Activated naive CD8-positive, alpha-beta T cell treated with anti-CD3 and anti-CD28 coated beads, Interleukin-2, amount 10 ng/mL, durations not matched to agents 7 days and 5 days (primary cell): ENCODE measurements around the gene PACS1. TPM values are rescaled to one million over a fixed set of nuclear protein-coding genes. Genes with fewer than 3 reads are reported as not detected.

ENCODE experiments used
- ATAC-seq: fragments of 150-1000 bp; cut with Tn5 transposase; one replicate; pipeline ENCODE4 v1.10.0; 2021; ENCODE audit warnings: low read depth, moderate library complexity
- POLR2A ChIA-PET: fragments of 350-600 bp; sonication (Branson Sonifier 250); formaldehyde crosslinking; loops from one replicate; lab custom pipeline; 2021; ENCODE audit warnings: antibody characterized with exemption; lab: Charles Lee
- DNase-seq: peaks from one replicate; pipeline ENCODE4 v3.0.0; 2021
- H3K27ac Mint-ChIP-seq: one replicate; pipeline ENCODE4 v1.8.0; 2022; ENCODE audit warnings: mild to moderate bottlenecking, mixed read lengths
- H3K27me3 Mint-ChIP-seq: one replicate; pipeline ENCODE4 v1.8.0; 2022; ENCODE audit warnings: mild to moderate bottlenecking, moderate library complexity, mixed read lengths
- H3K36me3 Mint-ChIP-seq: one replicate; pipeline ENCODE4 v1.8.0; 2021; ENCODE audit warnings: mild to moderate bottlenecking, mixed read lengths
- H3K4me1 Mint-ChIP-seq: one replicate; pipeline ENCODE4 v1.8.0; 2021; ENCODE audit warnings: mixed read lengths
- H3K4me3 Mint-ChIP-seq: one replicate; pipeline ENCODE4 v1.8.0; 2022; ENCODE audit warnings: mild to moderate bottlenecking, moderate library complexity, mixed read lengths
- H3K9me3 Mint-ChIP-seq: one replicate; pipeline ENCODE4 v1.8.0; 2021; ENCODE audit warnings: mixed read lengths
- total RNA-seq, 2 experiments: library from RNA; stranded (reverse); gene quantifications; one replicate each; pipeline ENCODE4 v1.2.3, GENCODE V29; 2021

PACS1 gene
- total RNA-seq, 2 experiments from 2014 or later, result 138 to 162 TPM

- POLR2A ChIA-PET, result interaction anchor here (6.5 kb wide), 1 partner anchor 12 kb away, joined by 62 read pairs; the partner anchor contains the start of gene PACS1
- Mint-ChIP-seq H3K4me1 (peaks cover 24% of the 10 kb centered on the region), H3K27ac (peak overlapping the region; percentile 45), H3K36me3 (peaks cover 46% of the 10 kb centered on the region), H3K9me3 (no peaks in the 10 kb centered on the region), H3K27me3 (no peaks in the 10 kb centered on the region), H3K4me3 (no peak overlapping the region)
- ATAC-seq, result no peak
- DNase-seq, result no peak
Measured at GRCh38 chr11:66056501-66056900, 13.6 kb upstream of the PACS1 start.

GRCh38 chr11:66059966-66060680 lies 9.9 kb upstream of the PACS1 start:
- ATAC-seq (no peak), DNase-seq (no peak)
- Mint-ChIP-seq H3K4me3 (no peak overlapping the region), H3K9me3 (no peaks in the 10 kb centered on the region), H3K27ac (no peak overlapping the region), H3K4me1 (peaks cover 23% of the 10 kb centered on the region), H3K27me3 (no peaks in the 10 kb centered on the region), H3K36me3 (peaks cover 59% of the 10 kb centered on the region)
- POLR2A ChIA-PET, result no interaction called here

GRCh38 chr11:66061268-66061667 lies 8.8 kb upstream of the PACS1 start:
- Mint-ChIP-seq H3K9me3 (no peaks in the 10 kb centered on the region), H3K4me1 (peaks cover 24% of the 10 kb centered on the region), H3K27me3 (no peaks in the 10 kb centered on the region), H3K36me3 (peaks cover 60% of the 10 kb centered on the region), H3K4me3 (no peak overlapping the region), H3K27ac (no peak overlapping the region)
- ATAC-seq (no peak), DNase-seq (no peak)
- POLR2A ChIA-PET, result no interaction called here

GRCh38 chr11:66062408-66062807 lies 7.7 kb upstream of the PACS1 start:
- Mint-ChIP-seq H3K4me3 (no peak overlapping the region), H3K36me3 (peaks cover 64% of the 10 kb centered on the region), H3K27me3 (no peaks in the 10 kb centered on the region), H3K4me1 (peaks cover 34% of the 10 kb centered on the region), H3K9me3 (no peaks in the 10 kb centered on the region), H3K27ac (peak overlapping the region; percentile 60)
- ATAC-seq (no peak), DNase-seq (no peak)
- POLR2A ChIA-PET, result interaction anchor here (2.2 kb wide), 1 partner anchor 10 kb away, joined by 10 read pairs; the partner anchor contains the start of gene SF3B2

GRCh38 chr11:66063900-66064299 lies 6.2 kb upstream of the PACS1 start:
- DNase-seq (no peak), ATAC-seq (no peak)
- Mint-ChIP-seq H3K9me3 (no peaks in the 10 kb centered on the region), H3K36me3 (peaks cover 58% of the 10 kb centered on the region), H3K27me3 (no peaks in the 10 kb centered on the region), H3K4me1 (peaks cover 42% of the 10 kb centered on the region), H3K4me3 (no peak overlapping the region), H3K27ac (peak overlapping the region; percentile 17)
- POLR2A ChIA-PET, result interaction anchor here (2.2 kb wide), 1 partner anchor 11 kb away, joined by 10 read pairs; the partner anchor contains the start of gene SF3B2

GRCh38 chr11:66064571-66064970 lies 5.5 kb upstream of the PACS1 start:
- Mint-ChIP-seq H3K9me3 (no peaks in the 10 kb centered on the region), H3K36me3 (peaks cover 55% of the 10 kb centered on the region), H3K27me3 (no peaks in the 10 kb centered on the region), H3K4me1 (peaks cover 46% of the 10 kb centered on the region), H3K27ac (no peak overlapping the region), H3K4me3 (no peak overlapping the region)
- POLR2A ChIA-PET, result interaction anchor here (2.2 kb wide), 1 partner anchor 12 kb away, joined by 10 read pairs; the partner anchor contains the start of gene SF3B2
- ATAC-seq (no peak), DNase-seq (no peak)

GRCh38 chr11:66066751-66067150 lies 3.3 kb upstream of the PACS1 start:
- ATAC-seq (no peak), DNase-seq (no peak)
- POLR2A ChIA-PET, result interaction anchor here (0.6 to 6.9 kb wide), 3 partner anchors 8 to 249 kb away, joined by 3 to 62 read pairs (median 5); partner anchors contain the start of gene SF3B2
- no peaks in the 10 kb centered on the region for H3K27me3 Mint-ChIP-seq
- H3K4me1 Mint-ChIP-seq, result peaks cover 45% of the 10 kb centered on the region
- H3K4me3 Mint-ChIP-seq, result peak overlapping the region; percentile 17
- no peaks in the 10 kb centered on the region for H3K9me3 Mint-ChIP-seq
- peak overlapping the region; percentile 50 for H3K27ac Mint-ChIP-seq
- peaks cover 43% of the 10 kb centered on the region for H3K36me3 Mint-ChIP-seq

GRCh38 chr11:66067640-66068039 lies 2.4 kb upstream of the PACS1 start:
- Mint-ChIP-seq H3K9me3 (no peaks in the 10 kb centered on the region), H3K27me3 (no peaks in the 10 kb centered on the region), H3K4me1 (peaks cover 52% of the 10 kb centered on the region), H3K27ac (peak overlapping the region; percentile 69), H3K36me3 (peaks cover 41% of the 10 kb centered on the region), H3K4me3 (no peak overlapping the region)
- DNase-seq, result no peak
- no peak for ATAC-seq
- POLR2A ChIA-PET, result interaction anchor here (1.5 to 6.9 kb wide), 2 partner anchors 9 to 14 kb away, joined by 5 to 62 read pairs; partner anchors contain the start of gene SF3B2

- DNase-seq, result peak; percentile 76
- Mint-ChIP-seq H3K9me3 (no peaks in the 10 kb centered on the region), H3K27me3 (no peaks in the 10 kb centered on the region), H3K36me3 (peaks cover 38% of the 10 kb centered on the region), H3K4me3 (no peak overlapping the region), H3K27ac (peak overlapping the region; percentile 88), H3K4me1 (peaks cover 54% of the 10 kb centered on the region)
- ATAC-seq, result no peak
- POLR2A ChIA-PET, result interaction anchor here (0.9 to 6.9 kb wide), 5 partner anchors 10 to 59 kb away, joined by 3 to 62 read pairs (median 5); partner anchors contain the start of gene SF3B2
Measured at GRCh38 chr11:66068154-66068821, 1.8 kb upstream of the PACS1 start.

- H3K27me3 Mint-ChIP-seq, result no peaks in the 10 kb centered on the region
- H3K9me3 Mint-ChIP-seq, result no peaks in the 10 kb centered on the region
- peaks cover 33% of the 10 kb centered on the region for H3K36me3 Mint-ChIP-seq
- DNase-seq (peak; percentile 57), ATAC-seq (peak; percentile 1)
- POLR2A ChIA-PET, result interaction anchor here (0.8 to 6.9 kb wide), 6 partner anchors 11 to 58 kb away, joined by 3 to 62 read pairs (median 17); partner anchors contain the start of gene SF3B2
- peak overlapping the region; percentile 88 for H3K27ac Mint-ChIP-seq
- H3K4me3 Mint-ChIP-seq, result peak overlapping the region; percentile 76
- H3K4me1 Mint-ChIP-seq, result peaks cover 50% of the 10 kb centered on the region
Measured at GRCh38 chr11:66068923-66069714, 953 bp upstream of the PACS1 start.

GRCh38 chr11:66070604-66071380 lies 720 bp downstream of the PACS1 start:
- Mint-ChIP-seq H3K27ac (peak overlapping the region; percentile 87), H3K4me3 (peak overlapping the region; percentile 88), H3K9me3 (no peaks in the 10 kb centered on the region), H3K36me3 (peaks cover 26% of the 10 kb centered on the region), H3K27me3 (no peaks in the 10 kb centered on the region), H3K4me1 (peaks cover 54% of the 10 kb centered on the region)
- POLR2A ChIA-PET, result interaction anchor here (1.2 to 6.9 kb wide), 11 partner anchors 10 to 110 kb away, joined by 3 to 62 read pairs (median 10); partner anchors contain the start of genes BANF1, EIF1AD and SF3B2
- peak; percentile 64 for DNase-seq
- peak; percentile 9 for ATAC-seq

GRCh38 chr11:66071381-66071801 lies 1.3 kb downstream of the PACS1 start:
- POLR2A ChIA-PET, result interaction anchor here (1.2 to 6.9 kb wide), 11 partner anchors 10 to 111 kb away, joined by 3 to 62 read pairs (median 10); partner anchors contain the start of genes BANF1, EIF1AD and SF3B2

More at GRCh38 chr11:66071381-66071801, 1.3 kb downstream of the PACS1 start:
- H3K27ac Mint-ChIP-seq, result peak overlapping the region; percentile 87
- ATAC-seq (no peak), DNase-seq (no peak)
- H3K4me3 Mint-ChIP-seq, result peak overlapping the region; percentile 88
- H3K36me3 Mint-ChIP-seq, result peaks cover 22% of the 10 kb centered on the region
- no peaks in the 10 kb centered on the region for H3K9me3 Mint-ChIP-seq
- H3K27me3 Mint-ChIP-seq, result no peaks in the 10 kb centered on the region
- H3K4me1 Mint-ChIP-seq, result peaks cover 51% of the 10 kb centered on the region
